Left lobe of liver (tissue), 2 donors: Measurements from ENCODE around the gene UROC1. TPM values are rescaled to one million over a fixed set of nuclear protein-coding genes. Genes with fewer than 3 reads are reported as not detected.

Experiments used
- ATAC-seq: fragments of 200-7000 bp; cut with Tn5 transposase; one replicate; pipeline ENCODE4 v1.9.1; 2020; ENCODE audit warnings: mild to moderate bottlenecking, moderate library complexity
- DNase-seq: peaks from one replicate; pipeline ENCODE4 v3.0.0-alpha.2; 2020; ENCODE audit warnings: low spot score
- total RNA-seq: library from RNA; stranded (reverse); gene quantifications from one replicate; pipeline ENCODE4 v1.2.1, GENCODE V29; 2021
- donor health status: DM: no; HTN: no; CAD: no; lungs with moderate emphysema.
- donor health status: DM: no; HTN: yes; CAD: no.

The UROC1 gene
- total RNA-seq, 1 donor from 2014 or later: 112 TPM

- ATAC-seq (no peak), DNase-seq (no peak)
Measured at GRCh38 chr3:126483321-126483761, 34.2 kb downstream of the UROC1 start.

- DNase-seq: no peak
Measured at GRCh38 chr3:126482503-126483255, 34.9 kb downstream of the UROC1 start.

DNA sequence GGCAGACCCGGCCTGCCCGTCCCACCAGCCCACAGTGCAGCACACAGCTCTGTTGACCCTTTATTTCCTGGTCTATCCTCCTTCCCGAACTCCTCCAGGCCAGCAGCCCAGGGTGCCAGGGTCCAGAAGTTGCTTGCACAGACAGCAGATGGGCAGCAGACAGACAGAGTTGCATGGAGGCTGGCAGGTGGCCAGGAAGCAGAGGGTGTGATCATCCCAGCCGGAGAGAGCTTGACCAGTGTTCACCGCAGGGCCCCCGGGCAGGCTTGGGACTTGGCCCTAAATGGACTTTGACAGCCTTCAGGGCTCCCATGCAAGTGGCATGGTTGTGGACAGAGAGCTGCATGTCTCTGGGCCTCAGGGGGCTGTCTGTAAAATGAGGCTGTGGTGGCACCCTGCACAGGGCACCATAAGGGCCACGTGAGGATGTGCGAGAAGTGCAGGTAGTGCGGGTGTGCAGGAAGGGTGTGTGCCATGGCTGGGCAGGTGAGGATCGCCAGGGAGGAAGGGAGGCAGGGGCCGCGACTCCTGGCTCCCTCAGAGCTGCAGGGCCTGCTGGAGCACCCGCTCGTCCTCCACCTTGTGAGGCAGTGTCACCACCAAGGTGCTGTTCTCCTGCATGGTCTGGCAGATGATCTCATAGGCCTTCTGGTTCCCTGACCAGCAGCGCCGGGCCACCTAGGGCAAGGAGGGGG is 35.6 kb downstream of the UROC1 start:
- ATAC-seq (peak; percentile 63), DNase-seq (peak; percentile 87)

More at GRCh38 chr3:126482503-126483255, 34.9 kb downstream of the UROC1 start:
- no peak for ATAC-seq

DNA sequence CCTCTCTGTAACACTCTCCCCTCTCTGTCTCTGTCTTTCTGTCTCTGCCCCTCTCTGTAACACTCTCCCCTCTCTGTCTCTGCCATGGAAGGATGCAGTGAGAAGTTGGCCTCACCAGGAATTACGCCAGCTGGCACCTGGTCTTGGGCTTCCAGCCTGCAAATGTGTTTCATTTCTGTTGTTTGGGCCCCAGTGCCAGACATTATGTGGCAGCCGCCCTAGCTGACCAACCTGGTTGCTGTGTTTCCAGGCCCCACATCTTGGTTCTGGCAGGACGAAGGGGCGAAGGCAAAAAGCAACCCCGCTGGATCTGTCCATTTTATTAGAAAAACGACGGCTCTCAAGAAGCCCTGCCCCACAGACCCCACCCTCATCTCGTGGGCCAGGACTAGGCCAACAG is 36.7 kb downstream of the UROC1 start:
- ATAC-seq (peak; percentile 45), DNase-seq (peak; percentile 82)

GRCh38 chr3:126480206-126480605 is 37.4 kb downstream of the UROC1 start:
- DNase-seq (no peak), ATAC-seq (no peak)

- ATAC-seq (no peak), DNase-seq (no peak)
Measured at GRCh38 chr3:126479642-126480041, 37.9 kb downstream of the UROC1 start.

GRCh38 chr3:126478581-126479310 is 38.8 kb downstream of the UROC1 start:
- DNase-seq (no peak), ATAC-seq (no peak)

DNA sequence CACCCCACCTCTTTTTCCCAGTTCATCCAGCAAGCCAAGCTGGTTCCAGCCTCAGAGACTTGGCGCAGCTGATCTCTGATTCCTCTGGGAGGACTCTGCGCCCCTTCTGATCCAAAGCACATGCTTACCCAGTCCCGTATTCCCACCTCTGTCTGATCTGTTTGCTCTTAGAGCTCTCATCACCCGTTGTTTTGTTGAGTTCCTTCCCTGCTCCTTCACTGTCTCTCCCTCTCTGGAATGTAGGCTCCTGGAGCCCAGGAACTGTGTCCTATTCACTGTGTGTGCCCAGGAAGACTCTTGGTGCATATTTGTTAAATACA is 40.6 kb downstream of the UROC1 start:
- ATAC-seq: no peak
- DNase-seq: no peak

DNA sequence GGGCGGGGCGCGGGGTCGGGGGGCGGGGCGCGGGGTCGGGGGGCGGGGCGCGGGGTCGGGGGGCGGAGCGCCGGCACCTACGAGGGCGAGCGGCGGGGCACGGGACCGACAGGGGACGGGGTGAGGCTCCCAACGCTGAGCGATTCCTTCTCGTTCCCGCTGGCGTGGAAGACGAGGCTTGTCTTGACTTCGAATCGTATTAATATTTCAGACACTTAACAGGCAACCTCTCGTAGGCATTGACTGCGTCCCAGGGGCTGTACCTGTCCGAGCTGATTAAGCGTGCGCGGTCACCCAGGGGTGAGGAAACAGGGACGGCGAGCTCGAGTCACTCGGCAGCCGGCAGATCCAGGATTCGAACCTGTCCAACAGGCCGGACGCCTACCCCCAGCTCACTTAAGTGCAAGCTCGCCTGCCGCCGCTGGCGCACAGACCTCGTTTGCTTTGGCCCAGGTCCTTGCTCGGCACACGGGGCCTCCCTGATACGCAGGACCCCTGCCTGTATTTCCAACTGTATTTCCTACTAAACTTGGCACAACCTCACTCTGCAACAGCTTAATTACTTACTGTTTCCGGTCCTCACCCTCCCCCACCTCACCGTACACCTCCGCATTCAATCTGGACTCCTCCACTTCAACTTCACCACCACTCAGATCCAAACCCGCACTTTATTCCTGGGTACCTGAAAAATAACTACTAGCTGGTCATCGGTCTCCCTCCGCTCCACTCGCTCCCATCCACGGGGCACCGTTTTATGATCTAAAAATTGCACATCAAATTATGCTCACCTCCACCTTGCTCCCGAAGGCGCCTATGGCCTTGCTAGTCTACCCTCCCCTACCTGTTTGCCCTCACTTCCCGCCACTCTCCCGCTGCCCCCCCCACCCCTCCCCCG is 41.2 kb downstream of the UROC1 start:
- ATAC-seq: peak; percentile 54
- DNase-seq: peak; percentile 82

GRCh38 chr3:126475413-126476114 is 42.0 kb downstream of the UROC1 start, which contains the start of gene ZXDC:
ZXDC (minus strand) TSS chr3:126475891; CDS start chr3:126475865, 26 bp downstream.
- ATAC-seq: peak; percentile 69
- DNase-seq: peak; percentile 98

DNA sequence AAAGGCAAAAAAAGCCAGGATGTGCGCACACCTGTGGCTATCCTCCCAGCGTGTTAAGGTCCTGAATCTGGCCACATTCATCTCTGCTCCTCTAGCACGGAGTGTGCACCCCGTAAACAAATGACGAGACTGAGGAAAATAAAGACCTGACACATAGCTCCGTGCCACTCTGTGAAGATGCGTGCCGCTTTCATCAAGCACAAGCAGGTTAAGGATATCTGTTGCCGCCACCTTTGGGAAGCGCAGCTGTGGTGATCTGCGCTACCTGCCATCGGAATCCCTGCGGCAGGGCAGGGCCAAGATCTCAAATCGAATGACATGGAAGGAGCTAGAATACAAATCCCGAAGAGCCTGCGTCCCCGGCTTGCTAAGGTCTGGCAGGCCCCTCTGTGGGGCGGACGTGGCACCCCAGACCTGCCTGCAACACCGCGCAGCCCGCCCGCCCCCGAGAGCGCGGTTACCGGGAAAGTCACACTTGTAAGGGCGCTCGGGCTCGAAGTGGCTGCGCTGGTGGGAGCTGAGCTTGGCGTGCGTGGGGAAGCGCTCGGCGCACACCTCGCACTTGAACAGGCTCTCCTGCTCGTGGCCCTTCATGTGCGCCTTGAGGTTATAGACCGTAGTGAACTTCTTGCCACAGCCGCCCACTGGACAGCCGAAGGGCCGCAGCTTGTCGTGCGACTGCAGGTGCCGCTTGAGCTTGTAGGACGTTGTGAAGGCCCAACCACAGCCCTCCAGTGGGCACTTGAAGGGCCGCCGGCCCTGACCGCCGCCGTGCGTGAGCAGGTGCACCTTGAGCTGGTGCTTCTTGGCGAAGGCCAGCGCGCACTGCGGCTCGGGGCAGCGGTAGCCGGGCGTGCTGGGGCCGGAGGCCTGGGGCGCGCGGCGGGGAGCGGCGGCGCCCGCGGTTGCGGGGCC is 42.8 kb downstream of the UROC1 start:
- ATAC-seq: peak; percentile 6
- DNase-seq: no peak

GRCh38 chr3:126473292-126474168 is 44.0 kb downstream of the UROC1 start:
- DNase-seq (no peak), ATAC-seq (no peak)

- ATAC-seq (peak; percentile 42), DNase-seq (peak; percentile 85)
Measured at GRCh38 chr3:126472277-126473006, 45.1 kb downstream of the UROC1 start.

DNA sequence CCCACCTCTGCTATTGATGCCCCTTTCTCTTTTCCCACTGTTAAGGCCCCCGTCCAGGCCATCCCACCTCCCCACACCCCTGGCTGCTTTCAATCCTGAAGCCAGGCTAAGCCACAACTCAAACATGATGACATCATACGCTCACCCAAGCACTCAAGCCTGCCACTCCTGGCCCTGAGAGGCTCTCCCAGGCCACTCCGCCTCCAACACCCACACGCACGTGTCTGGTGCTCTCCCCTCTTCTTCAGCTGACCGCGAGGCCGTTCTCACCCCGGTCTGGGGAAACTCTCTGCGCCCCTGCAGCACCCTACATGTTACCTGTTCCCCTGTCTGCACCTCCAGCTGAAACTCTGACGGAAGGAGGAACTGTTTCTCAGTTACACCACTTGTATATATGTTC is 48.1 kb downstream of the UROC1 start:
- ATAC-seq: no peak
- DNase-seq: peak; percentile 42

DNA sequence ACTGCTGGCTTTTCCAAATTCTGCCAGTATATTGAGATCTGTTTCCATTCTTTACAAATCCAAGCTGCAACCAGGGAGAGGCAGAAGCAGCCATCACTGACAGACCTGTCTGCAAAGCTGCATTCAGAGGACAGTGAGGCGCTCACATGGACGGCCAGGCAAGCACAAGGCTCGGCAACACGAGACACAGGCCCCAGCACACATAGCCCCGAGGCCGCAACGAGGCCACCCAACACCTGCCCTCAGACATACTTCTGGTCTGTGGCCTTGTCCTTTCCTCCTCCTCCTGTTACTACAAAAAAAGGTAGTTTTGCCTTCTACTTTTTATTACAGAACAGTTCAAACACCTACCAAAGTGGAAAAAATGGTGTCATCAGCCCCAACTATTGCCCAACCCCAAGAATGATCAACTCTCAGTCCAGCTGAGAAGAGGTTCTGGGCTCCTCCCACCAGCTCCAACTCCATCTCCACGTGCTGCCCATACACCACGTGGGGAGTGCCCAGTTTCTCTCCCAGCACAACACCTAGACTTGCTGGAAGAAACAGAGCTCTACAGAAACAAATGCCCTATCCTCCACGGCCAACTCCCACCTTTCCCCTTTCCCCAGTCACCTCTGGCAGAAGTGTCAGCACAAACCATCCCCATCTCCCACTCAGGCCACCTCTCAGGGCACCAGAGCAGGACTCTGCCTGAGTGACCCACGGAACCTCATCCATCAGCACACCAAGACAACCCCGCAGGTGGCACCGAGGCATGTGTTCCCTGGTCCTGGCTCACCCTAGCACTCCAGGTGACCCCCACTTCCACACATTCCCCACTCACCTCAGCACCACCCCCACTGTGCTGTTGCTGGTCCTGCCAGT is 49.3 kb downstream of the UROC1 start:
- ATAC-seq (peak; percentile 57), DNase-seq (peak; percentile 87)

- ATAC-seq (no peak), DNase-seq (peak; percentile 41)
Measured at GRCh38 chr3:126467611-126467955, 50.0 kb downstream of the UROC1 start.
